Hepatocyte (in vitro differentiated cells): Measurements from ENCODE around the gene UXT. TPM values are rescaled to one million over a fixed set of nuclear protein-coding genes. Genes with fewer than 3 reads are reported as not detected.
A peak's percentile ranks its signal among the peaks of the same experiment; 100 is the strongest.

Experiments
- DNase-seq: peaks from one replicate; pipeline ENCODE4 v3.0.0-alpha.2; 2016; ENCODE audit warnings: low spot score
- H2AFZ ChIP-seq: fragments of 200-600 bp; sonication (generic); 2 replicates; pipeline ENCODE4 v1.6.0; 2016; ENCODE audit warnings: antibody characterized with exemption, mild to moderate bottlenecking
- H3K27ac ChIP-seq: fragments of 200-600 bp; sonication (generic); 2 replicates; pipeline ENCODE4 v1.5.1; 2016; ENCODE audit warnings: mild to moderate bottlenecking
- H3K27me3 ChIP-seq: fragments of 200-600 bp; sonication (generic); 2 replicates; pipeline ENCODE4 v1.6.1; 2016
- H3K36me3 ChIP-seq: fragments of 200-600 bp; sonication (generic); replicated peaks from 2 replicates; pipeline ENCODE4 v1.5.1; 2016; ENCODE audit warnings: low read depth; ENCODE audit not compliant: insufficient read depth
- H3K4me1 ChIP-seq: fragments of 200-600 bp; sonication (generic); 2 replicates; pipeline ENCODE4 v1.5.1; 2016; ENCODE audit warnings: mild to moderate bottlenecking, moderate library complexity; ENCODE audit not compliant: insufficient read depth
- H3K4me2 ChIP-seq: fragments of 200-600 bp; sonication (generic); 2 replicates; pipeline ENCODE4 v1.6.0; 2016
- H3K4me3 ChIP-seq: fragments of 200-600 bp; sonication (generic); 2 replicates; pipeline ENCODE4 v1.5.1; 2016; ENCODE audit warnings: mild to moderate bottlenecking
- H3K79me2 ChIP-seq: fragments of 200-600 bp; sonication (generic); 2 replicates; pipeline ENCODE4 v1.6.0; 2017; ENCODE audit warnings: mild to moderate bottlenecking
- H3K9me2 ChIP-seq: fragments of 200-600 bp; sonication (generic); replicated peaks from 2 replicates; pipeline ENCODE4 v1.6.0; 2017; ENCODE audit warnings: mild to moderate bottlenecking; ENCODE audit not compliant: insufficient read depth
- H3K9me3 ChIP-seq: fragments of 200-600 bp; sonication (generic); 2 replicates; pipeline ENCODE4 v1.5.1; 2016; ENCODE audit warnings: low read depth, mild to moderate bottlenecking
- H4K20me1 ChIP-seq: fragments of 200-600 bp; sonication (generic); 2 replicates; pipeline ENCODE4 v1.6.0; 2016; ENCODE audit warnings: mild to moderate bottlenecking; ENCODE audit not compliant: insufficient read depth, poor library complexity, severe bottlenecking
- EZH2 ChIP-seq: fragments of 200-600 bp; sonication (generic); IDR thresholded peaks from 2 replicates; pipeline ENCODE4 v1.6.1; 2016; ENCODE audit warnings: antibody characterized with exemption, mild to moderate bottlenecking, borderline replicate concordance
- EZH2phosphoT487 ChIP-seq: fragments of 200-600 bp; sonication (generic); IDR thresholded peaks from one replicate; pipeline ENCODE4 v1.6.1; 2018; ENCODE audit warnings: antibody characterized with exemption, mild to moderate bottlenecking, low read depth, moderate library complexity; ENCODE audit not compliant: unreplicated experiment, severe bottlenecking
- WGBS: methylation state at CpG from one replicate; pipeline ENCODE4 v1.1.6; 2016; ENCODE audit warnings: low lambda C conversion rate; ENCODE audit errors: missing lambda C conversion rate; 5-methylcytosine and 5-hydroxymethylcytosine counted together
- polyA plus RNA-seq: library from polyadenylated mRNA; unstranded; fragments of >200 nt; fragmentation: Nextera tagmentation; extraction: Ambion mirVana; gene quantifications from 2 replicates; pipeline ENCODE4 v1.2.1, GENCODE V29; 2016
- total RNA-seq: library from RNA; depleted of rRNA; stranded (reverse); fragments of >200 nt; gene quantifications from 2 replicates; pipeline ENCODE4 v1.2.3, GENCODE V29; 2014
- TF ChIP-seq, protein P1 (sequence below): fragments of 200-600 bp; sonication (generic); IDR thresholded peaks from 2 replicates; pipeline ENCODE4 v1.5.1; 2016; ENCODE audit warnings: antibody characterized with exemption, mild to moderate bottlenecking; ENCODE audit not compliant: poor library complexity

Gene UXT
- total and polyA plus RNA-seq, 2 experiments from 2014 or later = 96.1 to 141 TPM

DNA sequence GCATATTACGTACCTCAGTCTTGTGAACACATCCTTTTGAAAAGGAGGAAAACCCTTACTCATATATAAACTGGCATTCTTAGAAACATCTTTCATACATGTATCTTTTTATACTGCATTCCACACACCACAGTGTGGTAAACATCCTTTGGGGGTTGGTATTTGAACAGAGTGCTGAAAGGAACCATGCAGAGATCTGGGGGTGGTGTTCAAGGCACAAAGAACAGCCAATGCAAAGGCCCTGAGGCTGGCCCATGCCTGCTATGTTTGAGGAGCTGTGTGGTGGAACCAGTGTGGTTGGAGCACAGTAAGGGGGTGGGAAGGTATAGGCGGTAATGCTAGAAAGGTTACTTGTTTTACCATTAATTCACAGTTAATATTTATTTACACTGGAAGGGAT lies 10.6 kb downstream of the UXT start:
- TF ChIP-seq EZH2phosphoT487 (no peak), EZH2 (no peak)
- TF ChIP-seq, protein P1, sequence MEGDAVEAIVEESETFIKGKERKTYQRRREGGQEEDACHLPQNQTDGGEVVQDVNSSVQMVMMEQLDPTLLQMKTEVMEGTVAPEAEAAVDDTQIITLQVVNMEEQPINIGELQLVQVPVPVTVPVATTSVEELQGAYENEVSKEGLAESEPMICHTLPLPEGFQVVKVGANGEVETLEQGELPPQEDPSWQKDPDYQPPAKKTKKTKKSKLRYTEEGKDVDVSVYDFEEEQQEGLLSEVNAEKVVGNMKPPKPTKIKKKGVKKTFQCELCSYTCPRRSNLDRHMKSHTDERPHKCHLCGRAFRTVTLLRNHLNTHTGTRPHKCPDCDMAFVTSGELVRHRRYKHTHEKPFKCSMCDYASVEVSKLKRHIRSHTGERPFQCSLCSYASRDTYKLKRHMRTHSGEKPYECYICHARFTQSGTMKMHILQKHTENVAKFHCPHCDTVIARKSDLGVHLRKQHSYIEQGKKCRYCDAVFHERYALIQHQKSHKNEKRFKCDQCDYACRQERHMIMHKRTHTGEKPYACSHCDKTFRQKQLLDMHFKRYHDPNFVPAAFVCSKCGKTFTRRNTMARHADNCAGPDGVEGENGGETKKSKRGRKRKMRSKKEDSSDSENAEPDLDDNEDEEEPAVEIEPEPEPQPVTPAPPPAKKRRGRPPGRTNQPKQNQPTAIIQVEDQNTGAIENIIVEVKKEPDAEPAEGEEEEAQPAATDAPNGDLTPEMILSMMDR = no peak
- H3K79me2 ChIP-seq = peaks cover 22% of the 10 kb centered on the region
- H3K9me3 ChIP-seq = no peaks in the 10 kb centered on the region
- no peak overlapping the region for H2AFZ ChIP-seq
- H3K27ac ChIP-seq = no peak overlapping the region
- H3K27me3 ChIP-seq = no peaks in the 10 kb centered on the region
- H3K4me2 ChIP-seq = peak overlapping the region; percentile 77
- no peaks in the 10 kb centered on the region for H3K36me3 ChIP-seq
- H4K20me1 ChIP-seq = no peaks in the 10 kb centered on the region
- WGBS = 76% methylated on average over 2 of the region's 2 CpGs
- H3K4me3 ChIP-seq = no peak overlapping the region
- peaks cover 3% of the 10 kb centered on the region for H3K4me1 ChIP-seq
- H3K9me2 ChIP-seq = no peaks in the 10 kb centered on the region
- no peak for DNase-seq

DNA sequence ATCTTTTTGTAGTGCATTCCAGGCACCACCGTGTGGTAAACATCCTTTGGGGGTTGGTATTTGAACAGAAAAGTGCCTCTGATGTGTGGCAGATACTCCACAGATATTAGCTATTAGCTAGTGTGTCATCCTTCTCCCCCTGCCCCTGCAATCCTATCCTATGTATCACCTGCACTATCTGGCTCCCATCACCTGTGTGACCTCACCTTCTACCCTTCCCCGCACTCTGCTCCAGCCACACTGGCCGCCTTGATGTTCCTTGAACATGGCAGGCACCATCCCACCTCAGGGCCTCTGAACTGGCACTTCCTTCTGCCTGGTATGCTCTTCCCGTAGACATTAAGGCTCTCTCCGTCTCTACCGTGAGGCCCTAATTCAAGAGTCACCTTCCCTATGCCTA lies 12.3 kb downstream of the UXT start:
- DNase-seq = no peak
- H3K27me3 ChIP-seq = no peaks in the 10 kb centered on the region
- no peaks in the 10 kb centered on the region for H3K9me3 ChIP-seq
- WGBS = 73% methylated on average over 6 of the region's 6 CpGs
- TF ChIP-seq, protein P1 = no peak
- TF ChIP-seq EZH2 = no peak
- TF ChIP-seq EZH2phosphoT487 = no peak
- no peaks in the 10 kb centered on the region for H3K9me2 ChIP-seq
- peaks cover 2% of the 10 kb centered on the region for H3K4me1 ChIP-seq
- H3K79me2 ChIP-seq = peaks cover 27% of the 10 kb centered on the region
- no peak overlapping the region for H2AFZ ChIP-seq
- no peak overlapping the region for H3K4me2 ChIP-seq
- no peaks in the 10 kb centered on the region for H4K20me1 ChIP-seq
- H3K4me3 ChIP-seq = no peak overlapping the region
- H3K27ac ChIP-seq = no peak overlapping the region
- H3K36me3 ChIP-seq = no peaks in the 10 kb centered on the region

DNA sequence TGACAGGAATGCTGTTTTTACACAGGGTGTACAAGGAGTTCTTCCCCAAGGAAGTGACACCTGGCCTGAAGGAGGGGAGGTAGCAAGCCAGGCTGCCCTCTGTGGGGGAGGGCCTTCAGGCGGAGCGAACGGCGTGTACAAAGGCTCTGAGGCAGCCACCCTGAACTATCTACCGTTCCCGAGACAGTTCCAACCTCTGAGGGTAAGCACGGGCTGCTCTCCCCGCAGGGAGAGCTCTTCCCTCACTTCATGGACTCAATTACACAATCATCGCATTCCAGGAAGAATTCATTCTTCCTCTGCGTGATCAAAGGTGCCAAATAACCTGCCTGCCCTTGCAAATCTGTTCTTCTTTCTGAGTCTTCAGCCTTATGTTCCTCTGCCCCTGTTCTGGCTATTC lies 13.4 kb downstream of the UXT start:
- H3K36me3 ChIP-seq = no peaks in the 10 kb centered on the region
- no peak overlapping the region for H2AFZ ChIP-seq
- no peaks in the 10 kb centered on the region for H4K20me1 ChIP-seq
- DNase-seq = no peak
- peaks cover 27% of the 10 kb centered on the region for H3K79me2 ChIP-seq
- no peak overlapping the region for H3K27ac ChIP-seq
- TF ChIP-seq EZH2phosphoT487 = no peak
- TF ChIP-seq, protein P1 = no peak
- no peak for TF ChIP-seq EZH2
- H3K4me1 ChIP-seq = no peaks in the 10 kb centered on the region
- H3K4me3 ChIP-seq = no peak overlapping the region
- WGBS = 67% methylated on average over 10 of the region's 10 CpGs
- H3K9me3 ChIP-seq = no peaks in the 10 kb centered on the region
- no peaks in the 10 kb centered on the region for H3K27me3 ChIP-seq
- no peak overlapping the region for H3K4me2 ChIP-seq
- H3K9me2 ChIP-seq = no peaks in the 10 kb centered on the region

DNA sequence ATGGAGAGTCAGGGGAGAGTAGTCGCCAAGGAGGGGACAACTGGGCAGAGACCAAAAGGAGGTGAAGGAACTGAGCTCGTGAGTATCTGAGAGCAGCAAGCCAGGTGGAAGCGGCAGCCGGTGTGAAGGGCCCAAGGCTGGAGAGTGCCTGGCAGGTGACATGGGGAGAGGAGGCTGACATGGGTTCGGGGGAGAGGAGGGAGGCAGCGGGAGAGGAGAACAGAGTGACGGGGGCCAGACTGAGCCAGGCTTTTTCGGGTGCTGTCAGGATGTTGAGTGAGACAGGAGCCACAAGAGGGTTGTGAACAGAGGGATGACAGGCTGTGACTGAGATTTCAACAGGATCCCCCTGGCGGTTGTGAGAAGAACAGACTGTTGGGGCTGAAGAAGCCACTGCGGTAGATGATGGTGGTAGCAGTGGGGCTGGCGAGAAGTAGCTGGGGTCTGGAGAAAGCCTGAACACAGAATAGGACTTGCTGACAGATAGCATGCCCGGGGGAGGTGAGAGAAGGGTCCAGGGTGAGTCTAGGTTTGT lies 14.4 kb downstream of the UXT start:
- Histone ChIP-seq H3K9me2 (no peaks in the 10 kb centered on the region), H3K9me3 (no peaks in the 10 kb centered on the region), H3K4me2 (no peak overlapping the region), H3K27me3 (no peaks in the 10 kb centered on the region), H2AFZ (no peak overlapping the region), H3K36me3 (no peaks in the 10 kb centered on the region), H3K4me3 (no peak overlapping the region), H3K4me1 (no peaks in the 10 kb centered on the region), H4K20me1 (no peaks in the 10 kb centered on the region), H3K27ac (no peak overlapping the region), H3K79me2 (peaks cover 25% of the 10 kb centered on the region)
- TF ChIP-seq, protein P1 = peak; percentile 8
- TF ChIP-seq EZH2phosphoT487 = no peak
- no peak for TF ChIP-seq EZH2
- peak; percentile 42 for DNase-seq
- WGBS = 67% methylated on average over 9 of the region's 12 CpGs
